ENCODE results near the gene PHYHIPL.

PHYHIPL gene

GRCh38 chr10:59176241-59177030, at the start of gene PHYHIPL:
TSS of gene PHYHIPL (plus strand) at chr10:59176643. CDS start at chr10:59176854, 211 bp downstream.
- no peak for DNase-seq (ENCODE audit: low read depth)

DNA sequence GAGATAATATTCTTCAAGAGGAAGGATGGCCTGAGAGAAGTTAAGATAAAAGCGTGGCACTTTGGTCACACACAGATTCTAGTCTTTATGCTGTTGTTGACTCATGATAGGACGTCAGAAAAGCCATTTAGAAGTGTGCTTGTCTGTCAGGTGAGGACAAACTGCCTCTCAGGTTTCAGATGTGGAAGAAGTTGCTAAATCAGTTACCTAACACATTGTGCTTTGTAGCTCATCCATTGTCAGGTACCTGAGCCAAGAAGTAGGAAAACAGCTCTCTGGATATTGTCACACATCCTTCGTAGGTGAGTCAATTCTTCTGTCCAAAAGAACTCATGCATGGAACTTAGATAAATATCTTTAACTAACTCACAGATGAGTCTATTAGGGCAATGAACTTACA, 49.5 kb upstream of the PHYHIPL start:
- DNase-seq (ENCODE audit: low read depth), result no peak

DNA sequence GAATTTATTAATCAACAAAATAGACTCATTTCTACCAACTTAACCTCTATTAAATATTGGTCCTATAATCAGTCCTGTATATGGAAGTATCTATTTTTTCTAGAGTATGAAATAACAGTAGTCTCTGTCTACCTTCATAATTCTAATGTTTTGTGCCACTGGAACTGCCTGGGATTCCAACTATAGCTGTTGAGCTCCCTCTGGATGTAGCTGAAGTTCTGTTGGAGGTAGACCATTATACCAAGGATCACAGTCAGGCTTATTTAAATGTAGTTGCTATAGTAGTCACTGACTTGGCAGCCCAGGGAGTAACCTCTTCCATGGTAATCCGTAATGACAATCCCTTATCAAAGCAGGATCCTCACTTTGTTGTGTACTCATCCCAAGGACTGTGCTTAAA, 48.5 kb upstream of the PHYHIPL start:
- DNase-seq (ENCODE audit: low read depth), result no peak

GRCh38 chr10:59129867-59130266, 46.6 kb upstream of the PHYHIPL start:
- DNase-seq (ENCODE audit: low read depth), result no peak

DNA sequence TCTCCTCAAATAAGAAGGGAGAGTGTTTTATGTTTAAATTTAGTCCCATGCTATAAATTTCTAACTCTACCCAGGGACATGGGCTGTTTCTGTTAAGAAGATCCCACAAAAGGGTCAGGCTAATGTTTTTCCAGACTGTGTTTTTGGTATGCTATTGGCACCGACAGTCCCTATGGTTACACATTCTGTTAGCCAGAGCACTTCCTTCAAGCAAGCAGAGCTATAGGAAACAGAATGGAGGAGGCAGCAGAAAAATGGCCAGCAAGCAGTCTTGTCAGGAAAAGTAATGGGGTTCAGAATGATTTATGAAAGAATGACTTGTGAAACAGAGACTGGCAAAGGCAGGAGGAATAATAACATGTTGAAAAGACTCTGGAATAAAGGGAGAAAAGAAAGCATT, 44.8 kb upstream of the PHYHIPL start:
- DNase-seq (ENCODE audit: low read depth), result no peak

DNA sequence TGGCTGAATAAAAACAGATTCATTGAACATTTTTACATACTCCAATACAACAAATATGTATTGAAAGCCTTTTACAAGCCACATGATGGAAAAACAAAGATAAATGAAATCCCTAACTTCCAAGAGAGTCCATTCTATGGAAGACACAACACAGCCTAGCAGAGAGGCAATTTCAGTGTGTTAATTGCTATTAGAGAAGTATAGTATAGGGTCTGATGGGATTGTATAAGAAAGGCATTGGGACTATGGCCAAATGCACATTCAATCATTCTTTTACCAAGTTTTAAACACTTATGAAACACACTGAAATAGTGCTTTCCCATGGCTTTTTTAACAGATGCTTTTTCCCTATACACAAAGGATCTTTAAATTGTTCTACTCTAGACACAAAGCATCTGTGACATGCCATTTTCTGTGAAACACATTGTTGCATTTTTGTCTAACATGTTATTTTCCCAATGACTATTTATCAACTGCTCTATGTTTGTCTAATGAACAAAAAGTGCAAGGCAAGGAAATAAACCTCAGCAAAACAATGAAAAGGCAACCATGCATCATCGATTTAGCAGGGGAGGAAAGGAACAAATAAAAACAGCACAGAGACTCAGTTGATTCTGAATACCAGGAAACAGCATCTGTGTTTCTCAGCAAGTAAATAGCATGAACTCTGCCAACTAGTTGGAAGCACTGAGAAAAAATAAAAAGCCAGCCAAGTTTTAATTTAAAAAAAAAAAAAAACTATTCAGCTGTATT, 42.4 kb upstream of the PHYHIPL start:
- DNase-seq (ENCODE audit: low read depth), result no peak

- DNase-seq (ENCODE audit: low read depth), result no peak
Measured at GRCh38 chr10:59134785-59135184, 41.7 kb upstream of the PHYHIPL start.

GRCh38 chr10:59135275-59135674, 41.2 kb upstream of the PHYHIPL start:
- DNase-seq (ENCODE audit: low read depth), result no peak

DNA sequence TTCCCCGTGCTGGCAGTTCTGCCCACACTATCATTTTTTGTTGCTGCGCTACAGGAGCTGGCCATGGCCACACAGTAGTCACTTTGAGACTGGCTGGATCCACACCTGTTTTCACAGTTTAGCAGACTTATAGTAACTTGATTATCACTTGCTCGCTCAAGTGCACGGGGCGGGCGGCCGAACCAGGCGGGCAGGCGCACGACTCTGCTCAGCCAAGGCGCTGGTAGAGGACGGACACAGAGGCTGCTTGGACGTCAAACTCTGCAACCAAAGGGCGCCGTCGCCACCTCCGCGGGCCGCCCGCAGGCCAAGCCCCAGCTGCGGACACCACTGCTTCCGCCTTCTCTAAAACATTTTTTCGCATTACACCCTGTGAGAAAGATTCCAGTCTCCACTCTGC, 38.4 kb upstream of the PHYHIPL start:
- DNase-seq (ENCODE audit: low read depth), result no peak

DNA sequence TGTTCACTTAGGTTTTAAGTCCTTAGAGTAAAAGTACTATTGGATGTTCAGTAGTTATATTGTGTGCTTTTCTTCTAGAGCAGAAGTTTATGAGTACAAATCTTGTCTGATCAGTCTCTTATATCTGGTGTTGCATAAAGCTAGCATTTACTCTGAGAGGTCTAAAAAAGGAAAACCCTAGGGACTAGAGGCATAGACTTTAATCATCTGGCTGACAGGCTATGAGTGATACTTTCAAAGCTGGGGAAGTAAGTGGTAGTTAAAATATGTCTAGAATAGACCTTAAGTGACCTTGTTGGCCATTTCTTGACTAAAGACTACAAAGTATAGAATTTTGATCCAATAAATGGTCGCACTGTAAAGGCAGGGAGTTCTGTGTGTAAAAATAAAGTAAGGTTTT, 32.9 kb upstream of the PHYHIPL start:
- no peak for DNase-seq (ENCODE audit: low read depth)

DNA sequence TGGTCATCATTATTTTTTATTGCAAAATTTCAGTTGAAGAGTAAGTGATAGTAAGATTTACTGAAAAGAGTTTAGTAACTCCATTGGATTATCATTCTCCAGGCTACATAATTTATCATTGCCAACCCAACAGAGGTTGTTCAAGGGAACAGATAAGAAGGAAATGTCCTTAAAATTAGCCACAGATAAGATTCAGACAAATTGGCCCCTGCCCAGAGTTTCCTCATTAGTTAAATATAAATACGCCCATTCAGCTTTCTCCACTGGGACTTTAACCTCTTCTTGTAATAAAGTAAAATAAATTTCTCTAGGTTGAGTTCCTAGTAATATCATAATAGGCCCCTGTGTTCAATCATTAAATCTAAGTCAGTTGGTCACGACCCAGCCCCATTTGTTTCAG, 27.7 kb upstream of the PHYHIPL start:
- no peak for DNase-seq (ENCODE audit: low read depth)

GRCh38 chr10:59155556-59155955, 20.9 kb upstream of the PHYHIPL start:
- DNase-seq (ENCODE audit: low read depth), result no peak

DNA sequence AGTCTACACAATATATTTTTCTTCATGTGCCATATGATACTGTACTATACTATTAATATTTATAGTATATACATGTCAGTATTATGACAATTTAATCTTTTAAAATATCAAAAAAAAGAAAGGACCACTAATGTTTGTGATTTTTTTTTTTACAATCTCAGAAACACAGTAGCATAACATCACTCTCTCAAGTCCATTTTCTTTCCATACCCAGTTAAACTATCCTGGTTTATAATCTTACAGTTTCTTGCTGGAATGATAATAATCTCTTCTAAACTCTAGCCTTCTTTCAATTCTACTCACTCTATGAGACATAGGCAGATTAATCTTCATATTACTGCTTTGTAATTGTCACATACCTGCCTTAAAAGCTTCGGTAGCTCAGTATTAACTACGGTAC, 8.9 kb upstream of the PHYHIPL start:
- DNase-seq (ENCODE audit: low read depth), result no peak

DNA sequence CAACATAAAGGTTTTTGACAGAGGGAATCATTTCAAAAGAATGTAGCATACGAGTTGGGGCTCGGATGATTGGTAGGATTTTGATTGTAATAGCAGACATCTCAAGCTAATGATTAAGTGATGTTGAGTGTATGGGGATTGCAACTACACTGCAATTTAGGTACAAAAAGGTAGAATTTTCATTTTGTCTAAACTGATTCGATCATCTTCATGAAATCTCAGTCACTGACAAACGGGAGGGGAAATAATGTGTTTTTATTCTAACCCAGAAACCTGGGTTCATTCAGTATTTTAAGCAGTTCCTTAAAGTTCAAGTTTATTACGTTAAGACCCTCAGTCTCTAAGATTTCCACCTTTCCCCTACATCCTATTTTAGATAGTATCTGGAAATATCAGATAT, 3.9 kb upstream of the PHYHIPL start:
- no peak for DNase-seq (ENCODE audit: low read depth)

- DNase-seq (ENCODE audit: low read depth), result no peak
Measured at GRCh38 chr10:59173414-59173813, 3.0 kb upstream of the PHYHIPL start.

DNA sequence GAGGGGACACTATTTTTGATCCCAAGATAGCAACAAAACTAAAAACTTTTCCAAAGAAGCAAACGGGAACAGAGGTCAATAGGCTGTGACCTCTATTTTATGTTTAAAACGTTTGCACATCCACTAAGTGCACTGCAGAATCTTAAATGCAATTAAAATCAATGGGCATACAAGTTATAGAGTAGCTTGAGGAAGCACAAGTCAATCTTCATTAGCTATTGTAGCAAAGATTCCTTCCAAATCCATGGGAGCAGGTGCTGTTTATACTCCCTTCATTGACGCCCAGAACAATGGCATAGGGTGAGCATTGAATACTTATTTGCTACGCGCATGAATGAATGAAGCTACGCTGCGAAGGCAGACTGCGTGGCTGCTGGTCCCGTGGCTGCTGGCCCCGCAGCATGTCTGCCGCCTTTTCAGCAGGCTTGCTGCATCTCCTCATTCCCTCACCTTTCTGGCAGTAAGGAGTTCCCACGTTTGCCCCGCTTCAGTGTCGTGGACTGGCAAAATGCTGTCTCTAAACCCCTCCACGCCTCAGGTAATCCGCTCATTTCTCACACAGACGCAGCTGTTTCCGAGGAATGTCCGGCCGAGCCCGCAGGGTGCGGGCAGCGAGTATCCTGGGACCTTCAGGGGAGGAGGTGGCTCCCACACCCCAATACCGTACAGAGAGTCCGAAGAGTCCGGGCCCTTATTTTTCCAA, 754 bp upstream of the PHYHIPL start:
- DNase-seq (ENCODE audit: low read depth), result no peak

GRCh38 chr10:59177031-59177797, 771 bp downstream of the PHYHIPL start:
- DNase-seq (ENCODE audit: low read depth), result no peak

- DNase-seq (ENCODE audit: low read depth), result no peak
Measured at GRCh38 chr10:59177836-59178235, 1.4 kb downstream of the PHYHIPL start.

DNA sequence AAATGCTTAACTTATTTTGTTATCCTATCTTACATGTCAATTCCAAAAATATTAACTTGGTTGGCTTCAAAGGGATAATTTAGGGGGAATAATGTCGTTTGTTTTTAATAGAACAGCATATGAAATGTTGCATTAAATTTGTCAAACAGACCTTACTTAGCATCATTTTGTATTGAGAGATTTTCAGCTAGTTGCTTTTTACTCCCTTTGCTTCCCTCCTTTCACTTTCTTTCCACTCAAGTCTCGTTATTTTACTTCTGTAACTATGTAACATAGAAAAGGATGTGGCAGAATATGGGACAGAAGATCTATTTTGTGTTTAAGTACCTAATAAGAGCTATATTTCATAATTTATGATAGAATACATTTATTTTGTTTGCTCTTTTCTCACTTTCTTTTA, 2.6 kb downstream of the PHYHIPL start:
- no peak for DNase-seq (ENCODE audit: low read depth)

DNA sequence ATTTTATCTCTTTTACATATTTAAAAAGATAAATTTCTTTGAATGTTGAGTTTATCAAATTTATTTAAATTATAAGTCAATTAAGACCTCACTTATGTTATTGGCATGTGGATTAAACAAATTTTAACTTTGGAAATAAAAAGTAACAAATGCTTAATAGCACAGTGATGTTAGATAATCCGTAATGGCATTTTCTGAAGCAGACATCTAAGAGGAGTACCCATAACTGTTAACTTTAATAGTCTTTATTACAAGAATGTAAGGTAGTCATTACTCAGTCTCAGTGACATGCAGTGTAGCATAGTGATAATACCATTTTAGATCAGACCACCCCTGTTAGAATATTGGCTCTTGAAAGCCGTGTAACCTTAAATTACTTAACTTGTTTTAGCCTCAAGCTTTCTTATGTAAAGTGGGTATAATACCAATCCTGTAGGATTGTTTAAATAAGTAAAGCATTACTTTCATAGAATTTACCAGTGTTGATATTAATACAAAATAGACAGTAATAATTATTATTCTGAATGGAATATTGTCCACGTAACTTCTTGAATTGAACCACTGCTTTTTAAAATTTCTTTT, 4.3 kb downstream of the PHYHIPL start:
- DNase-seq (ENCODE audit: low read depth), result no peak

GRCh38 chr10:59181668-59182067, 5.2 kb downstream of the PHYHIPL start:
- DNase-seq (ENCODE audit: low read depth), result no peak

GRCh38 chr10:59190332-59190731, 13.9 kb downstream of the PHYHIPL start:
- no peak for DNase-seq (ENCODE audit: low read depth)

Data from stimulated activated CD8-positive, alpha-beta memory T cell treated with anti-CD3 and anti-CD28 coated beads, Interleukin-12 subunit alpha, Interleukin-12 subunit beta, amount 100 ng/mL, for 1 hour (primary cell).